ENCODE results near the gene ABCC11. TPM values are rescaled to one million over a fixed set of nuclear protein-coding genes. Genes with fewer than 3 reads are reported as not detected.

ABCC11 gene
- total RNA-seq, result under 0.01 and 0.39 TPM in 2 replicates

DNA sequence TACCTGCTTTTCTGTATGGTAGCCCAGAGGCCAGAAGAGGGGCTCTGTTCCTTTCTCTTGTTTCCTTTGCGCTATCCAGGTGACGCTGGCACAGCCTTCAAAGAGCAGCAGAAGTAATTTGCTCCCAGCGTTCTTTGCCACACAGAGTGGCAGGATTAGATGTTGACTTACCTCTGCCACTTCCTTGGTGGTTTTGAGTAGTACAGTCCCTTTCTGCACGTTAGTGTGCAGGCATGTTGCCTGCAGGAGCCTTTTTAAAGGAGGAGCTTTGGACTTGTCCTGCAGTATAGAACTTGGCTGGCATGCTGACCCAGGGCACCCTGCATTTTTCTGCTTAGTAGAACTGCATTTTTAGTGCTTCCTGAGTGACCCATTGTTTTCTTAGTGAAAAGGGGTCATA is at the start of gene ABCC11:
Gene ABCC11, minus strand, starts transcription at position 229 of the 400 bp plus-strand sequence. CDS start 15,618 bp downstream, outside the sequence.

DNA sequence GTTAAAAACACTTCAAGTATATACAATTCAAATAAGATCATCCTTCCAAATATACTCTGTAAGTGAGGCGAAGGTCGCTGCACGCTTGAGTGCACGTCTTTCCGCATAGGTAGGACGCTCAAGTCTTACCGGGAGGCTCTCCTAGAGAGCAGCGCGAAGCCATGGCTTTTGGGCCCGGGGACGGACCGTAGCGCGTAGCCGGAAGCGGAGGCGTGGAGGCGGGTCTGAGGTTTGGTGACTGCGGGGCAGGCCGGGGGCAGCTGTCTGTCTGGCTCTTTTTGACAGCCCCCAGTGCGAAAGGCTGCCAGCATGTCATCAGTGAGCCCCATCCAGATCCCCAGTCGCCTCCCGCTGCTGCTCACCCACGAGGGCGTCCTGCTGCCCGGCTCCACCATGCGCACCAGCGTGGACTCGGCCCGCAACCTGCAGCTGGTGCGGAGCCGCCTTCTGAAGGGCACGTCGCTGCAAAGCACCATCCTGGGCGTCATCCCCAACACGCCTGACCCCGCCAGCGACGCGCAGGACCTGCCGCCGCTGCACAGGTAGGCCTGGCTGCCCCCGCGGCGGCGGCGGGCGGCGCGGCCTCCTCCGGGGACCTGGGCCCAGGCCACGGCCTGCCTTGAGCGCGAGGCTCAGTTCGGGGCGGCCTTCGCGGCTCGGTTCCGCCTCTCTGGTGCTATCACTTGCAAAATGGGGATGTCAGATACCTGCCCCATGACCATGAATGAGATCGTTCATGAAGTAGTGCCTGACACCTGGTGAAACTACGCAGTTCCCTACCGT is 3.1 kb downstream of the ABCC11 start, which contains the start of gene LONP2:
Gene LONP2, plus strand, starts transcription at position 221 of the 783 bp plus-strand sequence. Its CDS starts 89 bp downstream, at position 310.

DNA sequence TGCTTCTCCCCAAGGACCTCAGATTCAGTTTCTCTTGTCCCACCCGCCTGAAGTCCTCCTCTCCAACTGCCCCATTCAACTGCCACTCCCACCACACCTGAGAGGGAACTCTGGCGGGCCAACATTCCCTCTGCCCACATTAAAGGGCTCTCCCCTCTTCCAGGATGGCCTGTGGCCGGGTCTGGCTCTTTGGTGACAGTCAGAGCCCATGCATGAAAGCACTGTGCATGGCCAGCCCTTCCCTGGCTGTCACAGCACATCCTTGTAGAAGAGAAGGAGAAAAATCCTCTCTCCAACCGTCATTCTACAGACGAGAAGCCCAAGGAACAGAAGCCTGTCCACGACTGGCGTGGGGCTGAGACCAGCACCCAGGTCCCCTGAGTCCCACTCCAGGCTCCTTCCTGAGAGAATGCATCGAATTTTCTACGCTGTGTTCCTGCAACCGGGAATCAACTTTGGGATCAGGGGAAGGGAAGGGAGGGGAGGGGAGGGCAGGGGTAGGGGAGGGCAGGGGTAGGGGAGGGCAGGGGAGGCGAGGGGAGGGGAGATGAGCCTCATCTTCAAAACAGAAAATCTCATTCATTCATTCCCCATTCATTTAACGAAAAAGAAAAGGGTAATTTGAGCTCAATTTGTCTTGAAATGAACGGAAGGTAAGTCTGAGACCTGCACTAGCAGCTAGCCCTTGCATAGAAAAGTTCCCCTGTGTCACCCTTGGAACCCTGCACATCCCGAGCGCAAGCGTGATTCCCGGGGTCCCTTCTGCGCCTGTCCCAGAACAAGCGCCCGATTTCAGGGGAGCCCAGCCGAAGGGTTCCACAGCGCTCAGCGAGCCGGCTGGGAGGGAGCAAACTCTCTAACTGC is 91.2 kb downstream of the ABCC11 start, which contains the start of gene ABCC12:
Gene ABCC12, minus strand, starts transcription at position 68 of the 864 bp plus-strand sequence. CDS start 9,569 bp downstream, outside the sequence.

Other genes with a start within 250 kb of the ABCC11 start
- gene ABCC12, start 91.5 kb downstream of the ABCC11 start, total RNA-seq, result under 0.01 TPM in 2 replicates
- gene LONP2, start 3.2 kb downstream of the ABCC11 start, total RNA-seq, result 48.5 and 55.9 TPM in 2 replicates
- 18.2 and 24.6 TPM in 2 replicates for gene SIAH1, start 137.9 kb upstream of the ABCC11 start, total RNA-seq

Data from subcutaneous preadipocyte (primary cell).